NCI-H2081 (cell line): Measurements from ENCODE around the gene TBCD.

ENCODE experiments used
- DNase-seq, 2 experiments: peaks; one replicate each; lab custom pipeline; 2025; lab: John Stamatoyannopoulos, UW

The TBCD gene

DNA sequence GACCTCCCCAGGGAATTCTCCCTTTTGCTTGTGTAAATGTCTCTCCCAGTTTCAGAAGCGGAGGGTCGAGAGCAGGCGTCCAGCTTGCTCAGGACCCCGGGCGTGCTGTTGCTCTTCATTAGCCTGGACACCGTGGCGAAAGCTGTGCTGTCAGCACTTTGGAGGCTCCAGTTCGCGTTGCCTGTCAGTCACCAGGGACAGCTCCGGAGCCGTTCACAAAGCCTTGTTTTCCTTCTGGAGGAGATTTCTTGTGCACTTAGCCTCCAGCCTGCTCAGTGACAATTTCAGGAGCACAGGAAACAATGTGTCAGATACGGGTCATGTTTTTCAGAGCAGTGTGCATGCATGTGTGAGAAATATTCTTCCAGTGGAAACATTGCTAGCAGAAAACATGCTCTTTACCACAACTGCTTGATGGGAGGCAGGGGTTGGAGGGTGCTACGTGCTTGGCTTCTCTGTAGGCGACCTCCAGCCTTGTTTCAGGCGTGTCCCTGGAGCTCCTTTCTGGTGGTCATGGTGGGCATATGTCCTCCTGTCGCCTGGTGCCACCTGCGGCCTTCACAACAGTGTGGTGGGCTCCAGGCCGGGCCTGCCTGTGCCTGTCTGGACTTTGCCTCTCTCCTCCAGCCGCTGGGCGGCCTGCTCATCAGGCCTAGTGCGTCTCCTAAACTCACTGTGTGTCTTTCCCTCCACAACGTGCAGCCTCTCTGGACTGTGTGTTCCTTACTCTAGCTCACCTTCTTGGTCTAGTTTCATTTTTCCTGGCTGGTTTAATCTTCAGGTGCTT, 59.0 kb downstream of the TBCD start:
- no peak for DNase-seq

DNA sequence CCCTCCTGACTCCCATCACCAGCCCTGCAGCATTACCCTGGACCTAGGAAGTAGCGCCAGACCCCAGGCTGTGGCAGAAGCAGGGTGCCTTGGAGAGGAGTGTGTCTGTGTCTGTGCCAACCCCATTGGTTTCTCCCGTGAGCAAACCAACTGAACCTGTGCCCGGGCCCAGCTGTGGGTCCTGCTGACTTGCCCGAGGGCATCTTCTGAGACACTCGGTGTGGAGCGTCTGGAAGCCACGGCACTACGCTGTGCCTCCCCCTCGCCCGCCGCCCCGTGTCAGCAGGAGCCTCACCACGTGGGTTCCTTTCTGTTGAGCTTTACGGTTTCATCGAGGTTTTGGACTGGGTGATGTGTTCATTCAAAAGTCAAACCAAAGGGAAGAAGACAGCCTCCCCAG, 60.2 kb downstream of the TBCD start:
- DNase-seq = no peak

DNA sequence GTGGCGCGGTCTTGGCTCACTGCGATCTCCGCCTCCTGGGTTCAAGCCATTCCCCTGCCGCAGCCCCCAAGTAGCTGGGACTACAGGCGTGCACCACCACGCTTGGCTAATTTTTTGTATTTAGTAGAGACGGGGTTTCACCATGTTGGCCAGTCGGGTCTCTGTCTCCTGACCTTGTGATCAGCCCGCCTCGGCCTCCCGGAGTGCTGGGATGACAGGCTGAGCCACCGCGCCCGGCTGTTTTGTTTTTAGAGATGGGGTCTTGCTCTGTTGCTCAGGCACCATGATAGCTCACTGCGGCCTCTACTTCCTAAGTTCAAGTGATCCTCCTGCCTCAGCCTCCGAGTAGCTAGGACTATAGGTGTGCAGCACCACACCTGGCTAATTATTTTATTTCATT, 60.7 kb downstream of the TBCD start:
- DNase-seq = no peak

DNA sequence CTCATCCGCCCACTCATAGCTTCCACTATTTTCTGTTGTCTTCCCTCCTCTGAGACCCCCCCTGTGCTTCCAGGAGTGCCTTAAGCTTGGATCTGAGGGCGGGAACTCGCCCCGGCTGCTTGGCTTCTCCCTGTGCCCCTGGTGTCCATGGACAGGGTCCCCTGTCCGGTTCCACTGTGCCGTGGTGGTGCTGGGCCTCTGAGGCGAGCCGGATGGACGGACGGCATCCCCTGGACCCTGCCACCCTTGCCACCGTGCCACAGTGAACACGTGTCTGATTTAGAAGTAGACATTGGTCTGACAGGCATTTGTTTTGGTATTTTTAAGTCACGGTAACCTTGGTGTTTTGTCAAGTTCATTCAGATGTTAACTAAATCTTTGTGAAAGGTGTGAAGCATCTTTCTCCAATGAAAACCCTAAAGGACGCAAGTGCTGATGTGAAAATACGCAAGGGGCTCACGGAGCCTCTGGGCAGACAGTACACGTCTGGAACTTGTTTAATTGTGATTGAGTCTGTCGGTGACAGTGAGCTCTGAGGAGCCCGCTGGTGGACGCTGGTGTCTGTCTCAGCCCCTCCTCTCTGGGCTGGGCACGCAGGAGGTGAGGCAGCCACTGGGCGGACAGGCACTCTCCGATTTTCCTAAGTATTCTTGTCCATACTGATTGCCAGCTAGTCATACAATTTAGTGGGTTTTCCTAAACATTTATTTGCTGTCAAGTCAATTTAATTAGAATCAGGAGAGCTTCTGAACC, 61.6 kb downstream of the TBCD start:
- DNase-seq = no peak

DNA sequence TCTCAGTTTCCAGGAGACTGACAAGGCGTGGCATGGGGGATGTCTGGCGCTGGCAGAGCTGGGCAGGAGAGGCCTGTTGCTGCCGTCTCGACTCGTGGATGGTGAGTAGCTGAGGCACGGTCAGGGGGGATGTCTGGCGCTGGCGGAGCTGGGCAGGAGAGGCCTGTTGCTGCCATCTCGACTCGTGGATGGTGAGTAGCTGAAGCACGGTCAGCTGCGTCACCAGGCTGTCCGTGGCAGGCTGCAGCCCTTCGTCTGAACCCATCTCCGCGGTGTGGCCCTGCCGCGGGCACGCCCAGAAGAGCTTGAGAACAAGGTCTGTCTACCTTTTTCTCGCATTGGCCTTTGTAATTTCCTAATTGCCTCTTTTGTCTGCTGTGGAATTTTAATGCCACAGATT, 63.0 kb downstream of the TBCD start:
- DNase-seq = no peak

DNA sequence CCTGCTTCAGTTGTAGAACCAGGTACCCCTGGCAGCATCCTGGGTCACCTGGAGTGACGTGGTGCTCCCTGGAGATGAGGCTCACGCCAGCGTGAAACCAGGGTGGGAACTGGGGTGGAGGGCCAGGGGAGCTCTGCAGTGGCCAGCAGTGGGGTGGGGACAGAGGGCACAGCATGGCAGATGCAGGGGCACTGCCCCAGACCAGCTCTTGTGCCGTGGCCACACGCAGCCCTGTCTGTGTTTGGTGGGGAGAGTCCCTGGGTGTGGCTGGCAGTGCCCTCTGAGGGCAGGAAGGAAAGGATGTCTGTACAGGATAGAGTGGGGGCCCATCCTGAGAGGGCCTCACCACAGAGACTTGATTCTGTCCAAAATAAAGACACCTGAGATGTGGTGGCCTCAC, 63.5 kb downstream of the TBCD start:
- DNase-seq = no peak

DNA sequence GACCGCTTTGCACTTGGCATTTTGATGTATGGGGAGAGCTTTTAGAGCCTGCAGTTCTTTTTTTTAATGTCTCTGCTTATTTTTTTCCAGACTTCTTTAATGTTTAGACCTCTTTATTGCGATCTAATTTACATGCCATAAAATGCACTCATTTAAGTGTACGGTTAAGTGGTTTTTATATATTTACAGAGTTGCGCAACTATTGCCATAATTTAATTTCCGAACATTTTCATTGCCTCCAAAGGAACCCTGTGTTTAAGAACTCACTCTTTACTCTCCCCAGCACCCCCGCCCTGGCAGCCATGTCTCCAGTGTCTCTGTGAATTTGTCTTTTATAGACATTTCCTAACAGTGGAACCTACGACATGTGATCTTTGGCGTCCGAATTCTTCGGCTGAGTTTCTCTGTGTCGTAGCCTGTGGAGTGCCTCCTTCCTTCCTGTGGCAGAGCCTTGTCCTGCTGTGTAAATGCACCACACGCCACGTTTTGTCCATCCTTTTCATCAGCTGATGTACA, 64.0 kb downstream of the TBCD start:
- no peak for DNase-seq

DNA sequence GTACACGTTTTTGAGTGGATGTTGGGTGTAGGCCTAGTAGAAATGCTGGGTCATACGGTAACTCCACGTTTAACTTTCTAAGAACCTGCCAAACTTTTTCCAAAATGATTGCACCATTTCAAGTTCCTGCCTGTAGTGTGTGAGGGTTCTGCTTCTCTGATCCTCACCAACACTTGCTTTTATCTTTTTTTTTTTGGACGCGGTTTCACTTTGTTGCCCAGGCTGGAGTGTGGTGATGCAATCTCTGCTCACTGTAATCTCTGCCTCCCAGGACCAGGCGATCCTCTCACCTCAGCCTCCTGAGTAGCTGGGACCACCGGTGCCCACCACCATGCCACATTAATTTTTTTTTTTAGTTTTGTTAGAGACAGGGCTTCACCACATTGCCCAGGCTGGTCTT, 64.5 kb downstream of the TBCD start:
- no peak for DNase-seq

DNA sequence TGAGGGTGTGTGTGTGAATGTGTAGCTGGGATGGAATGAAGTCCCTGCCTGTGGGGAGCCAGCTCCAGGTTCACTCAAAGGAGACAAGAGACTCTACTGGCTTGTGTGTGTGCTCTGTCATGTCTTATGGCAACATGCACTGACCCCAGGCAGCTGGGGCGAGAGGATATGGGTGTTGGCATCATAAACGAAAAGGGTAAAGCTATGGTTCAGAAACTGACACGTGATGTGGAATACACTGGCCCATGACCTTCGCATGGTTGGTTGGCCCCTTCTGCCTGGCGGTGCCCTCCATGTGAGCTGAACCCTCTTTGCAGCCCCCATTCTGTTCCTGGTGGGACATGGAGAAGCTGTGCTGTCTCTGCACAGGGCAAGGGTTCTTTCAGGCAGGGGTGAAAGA, 66.1 kb downstream of the TBCD start:
- DNase-seq = no peak

DNA sequence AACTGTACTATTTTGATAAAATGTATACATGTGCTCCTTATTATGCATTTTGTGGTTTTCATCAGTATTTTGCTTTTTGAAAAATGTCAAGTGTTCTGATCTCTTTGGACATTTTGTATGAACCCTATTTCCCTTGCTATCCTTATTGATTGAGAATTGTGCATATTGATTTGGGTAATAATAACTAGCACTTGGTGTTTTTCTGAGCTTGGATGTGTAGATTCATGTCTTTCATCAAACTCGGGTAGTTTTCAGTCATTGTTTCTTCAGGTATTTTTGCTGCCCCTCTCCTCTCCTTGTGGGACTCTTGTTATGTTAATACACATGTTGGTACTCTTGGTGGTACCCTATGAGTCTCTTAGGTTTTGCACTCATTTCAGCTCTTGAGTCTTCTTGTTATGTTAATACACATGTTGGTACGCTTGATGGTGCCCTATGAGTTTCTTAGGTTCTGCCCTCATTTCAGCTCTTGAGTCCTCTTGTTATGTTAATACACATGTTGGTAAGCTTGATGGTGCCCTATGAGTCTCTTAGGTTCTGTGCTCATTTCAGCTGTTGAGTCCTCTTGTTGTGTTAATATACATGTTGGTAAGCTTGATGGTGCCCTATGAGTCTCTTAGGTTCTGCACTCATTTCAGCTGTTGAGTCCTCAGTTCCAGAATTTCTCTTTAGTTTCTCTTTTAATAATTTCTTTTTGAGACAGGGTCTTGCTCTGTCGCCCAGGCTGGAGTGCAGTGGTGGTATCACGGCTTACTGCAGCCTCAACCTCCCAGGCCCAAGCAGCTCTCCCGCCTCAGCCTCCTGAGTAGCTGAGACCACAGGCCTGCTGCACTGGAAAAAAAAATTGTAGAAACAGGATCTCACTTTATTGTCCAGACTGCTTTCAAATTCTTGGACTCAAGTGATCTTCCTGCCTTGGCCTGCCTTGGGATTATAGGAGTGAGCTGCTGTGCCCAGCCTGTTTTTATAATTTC, 68.7 kb downstream of the TBCD start:
- DNase-seq = no peak

DNA sequence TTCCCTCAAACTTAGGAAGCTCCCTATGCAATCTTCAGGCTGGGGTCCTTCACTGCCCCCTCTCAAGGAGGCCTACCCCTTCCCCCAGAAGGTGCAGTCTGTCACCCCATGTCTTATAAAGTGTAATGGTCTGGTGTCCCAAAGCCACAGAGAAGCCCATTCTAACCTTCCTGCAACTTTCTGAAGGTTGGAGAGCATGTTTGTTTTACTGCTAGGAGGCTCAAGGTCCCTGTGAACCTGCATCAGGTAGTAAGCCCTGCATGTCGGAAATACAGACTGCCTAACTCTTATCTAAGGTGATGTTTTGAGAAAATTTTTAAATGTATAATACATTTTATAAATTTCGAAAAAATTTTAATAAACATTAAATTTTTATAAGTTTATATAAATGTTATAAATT, 69.7 kb downstream of the TBCD start:
- no peak for DNase-seq

DNA sequence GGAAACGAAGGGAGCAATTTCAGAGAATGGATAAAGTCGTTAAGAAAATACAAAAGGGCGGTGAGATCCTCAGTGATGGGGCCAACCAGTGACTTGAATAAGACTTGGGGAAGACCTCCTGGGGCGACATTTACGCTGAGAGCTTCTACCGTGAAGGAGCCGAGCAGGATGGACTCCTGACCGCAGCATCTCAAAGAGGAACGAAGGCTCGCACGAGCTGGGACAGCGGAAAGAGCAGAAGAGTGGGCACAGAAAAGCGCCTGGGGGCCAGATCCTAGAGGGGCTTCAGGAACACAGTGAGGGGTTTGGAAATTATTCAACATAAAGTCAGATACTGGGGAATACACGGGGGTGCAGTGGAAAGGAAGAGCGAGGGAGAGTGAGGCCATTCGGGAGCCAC, 70.4 kb downstream of the TBCD start:
- DNase-seq = no peak

DNA sequence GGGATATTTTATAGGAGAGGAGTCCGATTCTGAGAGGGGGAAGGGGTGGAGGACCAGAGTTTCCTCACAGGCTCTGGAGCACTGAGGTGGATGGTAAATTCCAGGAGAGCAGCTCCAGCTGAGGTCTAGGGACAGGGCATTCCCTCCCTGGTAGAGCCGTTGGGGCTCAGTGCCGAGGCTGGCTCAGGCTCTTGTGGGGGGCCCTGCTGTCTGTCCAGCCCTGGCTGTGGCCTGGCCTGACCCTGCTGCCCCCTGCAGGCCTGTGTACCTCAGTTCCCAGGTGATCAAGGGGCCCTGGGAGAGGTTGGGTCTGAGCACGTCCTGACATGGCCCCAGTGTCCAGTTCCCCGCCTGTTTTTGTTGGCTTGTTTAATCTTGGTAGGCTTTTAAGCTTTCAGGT, 71.1 kb downstream of the TBCD start:
- DNase-seq = no peak

DNA sequence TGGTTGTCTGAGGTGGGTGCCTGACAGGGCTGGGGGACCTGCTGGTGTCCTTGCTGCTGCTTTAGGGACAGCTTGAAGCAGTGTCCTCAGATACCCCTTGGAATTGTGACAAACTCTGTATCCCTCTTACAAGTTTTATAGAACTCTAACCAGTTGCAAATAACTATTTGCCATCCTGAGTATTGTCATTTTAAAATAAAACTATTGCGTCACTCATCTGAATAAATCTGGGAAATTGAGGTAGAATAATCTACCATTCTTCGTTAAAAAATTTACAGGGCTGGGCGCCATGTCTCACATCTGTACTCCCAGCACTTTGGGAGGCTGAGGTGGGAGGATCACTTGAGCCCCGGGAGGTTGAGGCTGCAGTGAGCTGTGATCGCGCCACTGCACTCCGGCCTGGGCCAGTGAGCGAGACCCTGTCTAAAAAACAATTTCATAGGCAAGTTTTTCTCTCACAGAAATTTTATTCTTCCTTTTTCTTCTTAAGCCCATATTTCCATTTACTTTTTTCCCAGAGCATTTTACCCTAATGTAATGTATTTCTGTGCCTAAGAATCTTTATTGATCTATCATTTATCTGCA, 73.8 kb downstream of the TBCD start:
- no peak for DNase-seq

DNA sequence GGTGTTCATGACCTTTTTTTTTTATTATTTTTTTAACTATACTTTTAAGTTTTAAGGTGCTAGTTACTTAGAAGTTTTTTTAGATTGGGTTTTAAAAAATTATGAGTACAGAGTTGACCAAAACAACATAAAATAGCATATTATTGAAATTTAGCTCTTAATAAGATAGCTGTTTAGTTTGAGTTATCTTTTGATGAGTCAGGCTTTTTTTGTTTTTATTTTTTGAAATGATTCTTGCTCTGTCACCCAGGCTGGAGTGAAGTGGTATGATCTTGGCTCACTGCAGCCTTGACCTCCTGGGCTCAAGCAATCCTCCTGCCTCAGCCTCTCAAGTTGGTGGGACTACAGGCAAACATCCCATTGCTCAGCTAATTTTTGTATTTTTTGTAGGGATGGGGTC, 74.3 kb downstream of the TBCD start:
- no peak for DNase-seq

DNA sequence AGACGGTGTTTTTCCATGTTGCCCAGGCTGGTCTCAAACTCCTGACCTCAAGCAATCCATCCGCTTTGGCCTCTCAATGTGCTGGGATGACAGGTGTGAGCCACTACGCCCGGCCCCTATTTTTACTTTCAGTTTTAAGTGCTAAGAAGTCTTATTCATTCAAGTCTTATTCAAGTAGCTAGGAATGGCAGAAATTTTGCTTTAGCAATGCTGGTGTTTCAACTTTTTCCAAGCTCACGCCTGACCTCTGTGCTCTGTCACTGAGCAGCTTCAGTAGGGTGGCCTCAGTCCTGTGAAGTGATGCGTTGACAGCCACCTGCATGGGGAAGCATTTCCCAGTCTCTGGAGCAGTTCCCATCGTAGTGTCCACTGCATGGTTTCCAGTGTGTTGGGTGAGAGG, 75.1 kb downstream of the TBCD start:
- DNase-seq = no peak

DNA sequence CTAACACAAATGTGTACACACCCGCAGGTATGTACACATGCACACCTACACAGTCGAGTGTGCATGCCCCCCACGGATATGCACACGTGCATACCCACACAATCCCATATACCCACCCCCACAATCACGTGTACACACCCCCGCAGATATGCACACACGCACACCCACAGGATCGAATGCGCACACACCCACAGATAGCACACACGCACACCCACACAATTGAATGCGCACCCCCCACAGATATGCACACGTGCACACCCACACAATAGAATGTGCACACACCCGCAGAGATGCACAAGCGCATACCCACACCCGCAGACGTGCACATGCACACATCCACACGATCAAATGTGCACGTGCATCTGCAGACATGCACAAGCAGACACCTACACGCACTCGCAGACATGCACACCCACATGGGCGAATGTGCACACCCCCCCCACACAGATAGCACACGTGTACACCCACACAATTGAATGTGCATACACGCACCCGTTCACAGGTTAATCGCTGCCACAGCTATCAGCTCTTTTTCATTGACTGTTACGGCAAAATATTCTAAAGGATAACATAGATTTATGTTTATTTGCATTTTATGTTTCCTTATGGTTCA, 77.1 kb downstream of the TBCD start:
- DNase-seq = no peak

DNA sequence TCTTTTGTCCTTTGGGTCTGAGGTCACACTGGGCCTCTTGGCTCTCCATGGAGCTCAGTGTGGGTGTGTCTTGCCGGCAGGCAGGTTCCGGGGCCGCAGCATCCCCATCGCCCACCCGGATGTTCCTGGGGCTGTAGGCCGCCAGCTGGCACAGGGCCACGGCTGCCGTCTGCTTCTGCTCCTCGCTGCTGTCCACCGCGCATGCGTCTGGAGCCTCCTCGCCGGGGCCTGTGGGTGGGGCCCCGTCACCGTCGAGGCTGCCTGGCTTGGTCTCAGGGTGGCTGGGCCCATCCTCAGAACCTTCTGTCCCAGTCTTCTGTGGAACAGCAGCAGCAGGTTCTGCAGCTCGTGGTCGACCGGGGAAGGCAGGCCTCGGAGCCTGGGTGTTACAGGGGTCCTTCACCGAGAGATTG, 78.4 kb downstream of the TBCD start:
- no peak for DNase-seq

DNA sequence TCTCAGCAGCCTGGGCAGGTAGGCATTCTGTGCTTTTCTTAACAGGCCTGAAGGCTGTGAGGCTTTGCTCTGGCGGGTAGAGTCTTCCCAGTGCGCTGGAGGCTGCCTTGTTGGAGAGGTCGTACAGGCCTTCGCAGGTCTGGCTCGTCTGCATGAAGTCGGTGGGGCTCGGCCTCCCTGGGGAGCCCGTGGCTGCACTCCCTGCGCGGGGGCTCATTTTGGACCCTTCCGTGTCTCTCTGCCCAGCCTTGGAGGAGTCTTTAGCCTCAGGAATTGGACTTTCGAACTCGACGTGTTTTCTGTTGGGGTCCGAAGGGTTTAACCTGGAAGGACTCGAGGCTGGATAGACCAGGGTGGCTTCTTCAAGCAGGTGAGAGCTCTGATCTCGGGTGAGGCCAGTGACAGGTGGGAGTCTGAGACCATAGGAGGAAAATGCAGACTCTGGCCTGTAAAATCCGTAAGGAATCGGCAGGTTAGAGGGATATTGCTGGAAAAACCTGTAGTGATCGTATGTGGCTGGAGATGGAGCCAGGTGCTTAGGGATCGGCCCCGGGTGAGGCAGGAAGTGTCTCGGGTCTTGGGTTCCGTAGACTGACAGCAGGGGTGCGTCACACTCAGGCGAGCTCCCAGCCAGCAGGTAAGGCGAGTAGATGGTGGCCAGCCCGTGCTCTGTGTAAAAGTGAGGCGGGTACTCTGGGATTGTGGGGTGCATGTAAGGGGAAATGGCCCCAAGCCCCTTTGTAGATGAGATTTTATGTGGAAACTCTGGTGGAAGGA, 79.4 kb downstream of the TBCD start:
- no peak for DNase-seq

DNA sequence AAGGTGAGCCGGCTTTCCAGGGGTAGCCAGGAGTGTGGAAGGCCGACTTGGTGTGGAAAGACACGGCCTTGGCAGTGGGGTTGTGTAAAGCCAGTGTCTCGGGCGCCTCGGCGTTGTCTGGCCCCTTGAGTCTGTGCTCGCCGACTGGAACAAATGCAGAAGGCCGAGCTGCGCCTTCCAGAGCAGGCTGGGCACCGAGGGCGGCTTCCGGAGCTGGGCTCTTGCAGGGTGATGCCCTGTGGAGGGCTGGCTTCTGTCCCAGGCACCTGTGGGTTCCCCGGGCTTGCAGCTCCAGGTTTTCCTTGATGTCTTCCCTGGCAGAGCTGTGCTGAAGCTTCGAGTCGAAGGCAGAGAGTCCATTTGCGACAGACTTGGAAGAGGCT, 79.9 kb downstream of the TBCD start:
- no peak for DNase-seq

DNA sequence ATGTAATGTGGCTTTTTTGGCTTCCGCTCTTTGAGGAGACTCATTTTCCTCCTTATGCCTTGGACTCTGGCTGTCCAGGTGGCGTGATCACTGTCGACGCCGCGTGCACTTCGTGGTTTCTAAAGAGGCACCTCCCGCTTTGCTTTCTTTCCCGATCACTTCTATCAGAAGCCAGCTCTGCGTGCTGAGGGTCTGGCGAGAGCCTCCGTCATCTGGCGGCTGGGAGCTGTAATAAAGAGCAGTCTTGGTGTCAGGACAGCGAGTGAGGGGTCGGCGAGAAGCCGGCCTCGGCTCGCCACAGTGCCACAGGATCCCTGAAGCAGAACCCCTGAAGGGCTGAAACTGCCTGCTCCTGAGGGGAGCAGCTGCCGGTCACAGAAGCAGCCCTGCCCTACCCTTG, 80.5 kb downstream of the TBCD start:
- DNase-seq = no peak
